Activated CD4-positive, alpha-beta T cell treated with anti-CD3 and anti-CD28 coated beads, Interleukin-10, Interleukin-2, amounts not matched to agents 100 ng/mL and 50 ng/mL, durations not matched to agents 16 hours and 8 hours (primary cell): ENCODE data around the gene SAFB2.

Experiments used
- DNase-seq: peaks from one replicate; pipeline ENCODE4 v3.0.0-alpha.2; 2020

The SAFB2 gene

DNA sequence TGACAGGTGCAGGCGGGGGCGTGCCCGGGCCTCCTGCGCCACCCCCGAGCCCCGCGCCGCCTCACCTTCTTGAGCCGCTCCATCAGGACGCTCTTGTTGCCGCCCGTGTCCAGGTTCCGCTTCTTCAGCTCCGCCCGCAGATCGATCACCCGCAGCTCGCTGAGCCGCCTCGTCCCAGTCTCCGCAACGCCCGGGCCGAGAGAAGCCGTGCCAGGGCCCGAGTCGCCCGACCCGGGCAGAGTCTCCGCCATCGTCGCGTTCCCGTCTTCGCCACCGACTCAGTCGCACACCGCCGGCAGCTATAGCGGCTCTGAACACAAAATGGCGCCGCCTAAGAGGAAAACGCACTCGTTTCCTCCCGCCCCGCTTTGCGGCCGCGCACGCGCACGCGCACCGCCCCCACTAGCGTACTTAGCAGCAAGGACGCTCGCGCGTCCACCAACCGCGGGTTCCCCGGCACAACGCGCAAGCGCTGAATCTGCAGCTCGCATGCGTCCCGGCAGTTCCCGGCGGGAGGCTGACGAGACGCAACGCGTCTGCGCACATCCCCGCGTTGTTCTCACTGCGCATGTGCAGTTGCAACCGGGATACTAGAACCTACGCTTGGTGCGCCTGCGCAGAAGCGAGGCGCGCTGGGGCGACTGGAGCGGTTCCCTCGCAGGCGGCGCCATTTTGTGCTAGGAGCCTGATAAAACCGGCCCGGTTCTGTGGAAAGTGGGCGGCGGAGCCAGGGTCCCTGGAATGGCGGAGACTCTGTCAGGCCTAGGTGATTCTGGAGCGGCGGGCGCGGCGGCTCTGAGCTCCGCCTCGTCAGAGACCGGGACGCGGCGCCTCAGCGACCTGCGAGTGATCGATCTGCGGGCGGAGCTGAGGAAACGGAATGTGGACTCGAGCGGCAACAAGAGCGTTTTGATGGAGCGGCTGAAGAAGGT lies at the start of gene SAFB2, which contains the start of gene SAFB:
SAFB2 (minus strand) TSS at position 312 of the 932 bp plus-strand sequence; CDS start at position 251, 61 bp downstream.
SAFB (plus strand) TSS at position 619 of the 932 bp plus-strand sequence; CDS start at position 742, 123 bp downstream.
- peak; percentile 100 for DNase-seq

DNA sequence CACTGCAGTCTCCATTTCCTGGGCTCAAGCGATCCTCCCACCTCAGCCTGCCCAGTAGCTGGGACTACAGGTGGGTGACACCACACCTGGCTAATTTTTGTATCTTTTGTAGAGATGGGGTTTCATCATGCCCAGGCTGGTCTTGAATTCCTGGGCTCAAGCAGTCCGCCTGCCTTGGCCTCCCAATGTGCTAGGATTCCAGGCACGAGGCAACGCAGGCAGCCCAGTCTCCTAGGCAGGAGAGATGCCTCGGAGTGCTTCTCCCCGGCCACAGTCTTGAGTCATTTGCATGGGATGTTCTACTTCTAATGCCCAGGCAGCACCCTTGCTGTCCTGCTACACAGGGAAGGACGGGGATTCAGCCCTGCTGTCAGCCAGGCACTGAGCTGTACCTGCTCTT lies 49.0 kb upstream of the SAFB2 start:
- no peak for DNase-seq

DNA sequence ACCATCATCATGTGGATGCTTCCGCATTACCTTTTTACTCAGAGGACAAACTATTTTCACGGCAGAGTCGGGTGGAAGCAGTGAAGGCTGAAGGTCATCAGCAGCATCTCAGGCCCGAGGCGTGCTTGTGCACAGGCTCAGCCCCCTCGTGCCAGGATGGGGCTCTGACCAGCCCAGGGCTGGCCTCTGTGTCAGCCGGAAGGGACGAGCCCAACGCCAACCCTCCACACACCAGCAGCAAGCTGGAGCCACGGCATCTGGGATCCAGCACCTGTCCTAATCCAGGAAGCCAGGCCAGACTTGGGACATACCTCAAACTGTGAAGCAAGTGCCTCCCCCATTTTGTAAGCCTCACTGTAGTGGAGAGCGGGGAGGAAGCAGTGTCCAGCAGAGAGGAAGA lies 46.6 kb upstream of the SAFB2 start:
- no peak for DNase-seq

DNA sequence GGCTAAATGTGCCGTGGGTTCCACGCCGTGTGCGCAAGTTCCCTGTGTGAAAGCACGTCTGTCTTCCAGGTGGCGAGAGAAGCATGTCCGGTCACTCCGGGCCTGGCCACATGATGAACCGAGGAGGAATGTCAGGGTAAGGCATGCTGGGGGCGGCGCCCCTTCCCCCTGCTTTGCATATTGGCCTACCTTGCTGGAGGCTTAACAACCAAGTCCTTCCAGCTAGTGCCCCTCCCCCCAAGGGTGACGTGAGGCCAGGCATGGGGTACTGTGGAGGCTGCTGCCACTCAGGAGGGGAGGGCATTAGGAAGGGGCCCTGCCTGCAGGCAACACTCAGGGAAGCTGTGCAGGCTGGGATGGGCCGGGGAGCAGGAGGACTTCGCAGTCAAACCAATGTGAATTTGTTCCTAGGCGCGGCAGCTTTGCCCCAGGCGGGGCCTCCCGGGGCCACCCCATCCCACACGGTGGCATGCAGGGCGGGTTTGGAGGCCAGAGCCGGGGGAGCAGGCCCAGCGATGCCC lies 45.2 kb upstream of the SAFB2 start:
- no peak for DNase-seq

DNA sequence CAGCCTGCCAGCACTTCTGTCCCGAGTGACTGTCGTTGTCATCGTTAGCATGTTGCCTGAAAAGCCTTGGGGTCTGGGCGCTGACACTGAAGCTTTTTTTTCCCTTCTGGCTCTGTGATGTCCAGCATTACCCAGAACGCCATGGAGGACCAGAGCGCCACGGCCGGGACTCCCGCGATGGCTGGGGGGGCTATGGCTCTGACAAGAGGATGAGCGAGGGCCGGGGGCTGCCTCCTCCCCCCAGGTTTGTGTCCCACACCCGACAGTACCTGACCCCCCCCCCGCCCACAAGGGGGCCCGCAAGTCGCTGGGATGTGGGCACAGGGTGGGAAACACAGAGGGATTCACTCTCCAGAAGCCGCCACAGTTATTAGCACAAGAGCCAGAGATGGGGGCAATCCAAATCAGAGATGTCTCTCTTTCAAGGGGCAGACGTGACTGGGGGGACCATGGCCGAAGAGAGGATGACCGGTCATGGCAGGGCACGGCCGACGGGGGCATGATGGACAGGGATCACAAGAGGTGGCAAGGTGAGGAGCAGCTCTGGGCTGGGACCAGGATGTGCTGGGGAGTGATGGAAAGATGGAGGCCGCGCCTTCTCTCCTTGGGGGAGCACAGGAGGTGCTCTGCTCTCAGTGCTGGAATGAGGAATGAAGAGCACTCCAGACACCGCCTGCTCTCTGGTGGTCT lies 44.5 kb upstream of the SAFB2 start:
- no peak for DNase-seq

DNA sequence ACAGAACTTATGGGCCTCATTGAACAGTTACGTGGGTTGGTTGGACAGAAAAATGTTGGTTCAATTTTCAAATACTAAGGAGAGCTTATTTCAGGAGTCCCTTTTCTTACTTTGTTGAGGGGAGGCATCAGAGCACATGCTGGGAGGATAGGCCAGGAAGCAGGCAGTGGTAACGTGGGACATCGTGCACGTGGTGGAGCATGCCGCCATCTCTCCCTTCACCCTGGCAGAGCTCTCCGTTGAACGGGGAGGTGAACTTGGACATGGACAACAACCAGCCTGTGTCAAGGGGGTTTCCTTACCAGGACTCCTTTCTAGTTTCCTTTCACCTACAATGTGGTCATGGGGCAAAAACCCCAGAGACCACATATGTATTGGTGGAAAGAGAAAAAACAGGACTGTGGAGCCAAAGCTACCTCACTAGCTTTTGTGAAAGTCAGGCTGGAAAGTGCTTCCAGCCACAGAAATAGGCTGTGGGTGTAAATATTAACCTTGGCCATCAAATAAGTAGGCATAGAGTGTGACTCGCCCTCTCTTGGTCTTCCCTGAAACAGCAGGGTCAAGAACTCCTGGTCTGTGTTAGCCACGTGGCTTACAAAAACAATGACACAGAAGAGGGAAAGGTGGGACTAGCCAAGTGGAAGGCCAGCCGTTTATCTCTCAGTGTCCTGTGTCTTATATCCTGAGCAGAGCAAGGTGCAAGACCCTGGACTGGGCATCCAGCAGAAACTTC lies 43.4 kb upstream of the SAFB2 start:
- no peak for DNase-seq

DNA sequence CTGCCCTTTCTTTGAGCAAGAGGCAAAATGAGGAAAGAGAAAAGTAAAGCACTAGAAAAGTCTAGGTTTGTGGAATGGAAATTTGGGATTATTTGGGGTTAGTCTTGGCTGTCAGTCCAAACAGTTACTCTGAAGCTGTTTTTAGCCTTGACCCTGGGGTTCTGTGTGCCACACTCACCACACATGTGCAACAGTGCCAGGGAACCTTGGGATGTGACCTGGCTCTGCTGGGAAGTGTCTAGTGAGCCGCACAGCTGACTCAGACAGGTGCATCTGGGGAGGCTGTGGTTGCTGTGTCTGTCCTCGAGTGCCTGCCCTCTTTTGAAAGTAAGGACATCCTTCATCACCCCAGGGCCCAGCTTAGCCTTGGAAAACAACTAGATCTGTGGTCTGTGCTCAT lies 41.9 kb upstream of the SAFB2 start:
- DNase-seq = no peak

DNA sequence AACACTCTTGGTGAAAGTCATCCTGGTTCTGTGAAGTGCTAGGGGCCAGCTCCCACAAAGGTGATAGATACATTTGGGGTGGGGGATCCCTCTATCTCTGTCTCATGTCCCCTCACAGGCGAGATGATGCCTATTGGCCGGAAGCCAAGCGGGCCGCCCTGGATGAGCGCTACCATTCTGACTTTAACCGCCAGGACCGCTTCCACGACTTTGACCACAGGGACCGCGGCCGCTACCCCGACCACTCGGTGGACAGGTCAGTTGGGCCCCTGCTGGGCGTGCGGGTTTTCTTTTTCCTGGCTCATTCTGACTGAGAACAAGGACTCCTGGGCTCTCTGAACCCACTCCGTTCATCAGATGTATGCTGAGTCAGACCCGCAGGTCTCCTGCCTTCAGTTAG lies 41.3 kb upstream of the SAFB2 start:
- no peak for DNase-seq

DNA sequence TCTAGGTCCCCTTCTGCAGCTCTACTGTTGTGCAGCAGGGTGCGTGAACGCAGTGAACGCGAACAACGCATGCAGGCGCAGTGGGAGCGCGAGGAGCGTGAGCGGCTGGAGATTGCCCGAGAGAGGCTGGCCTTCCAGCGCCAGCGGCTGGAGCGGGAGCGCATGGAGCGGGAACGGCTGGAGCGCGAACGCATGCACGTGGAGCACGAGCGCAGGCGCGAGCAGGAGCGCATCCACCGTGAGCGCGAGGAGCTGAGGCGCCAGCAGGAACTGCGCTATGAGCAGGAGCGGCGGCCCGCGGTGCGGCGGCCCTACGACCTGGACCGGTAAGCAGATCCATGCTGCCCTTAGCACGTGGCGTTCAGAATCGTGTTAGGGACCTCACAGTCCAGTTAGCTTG lies 38.9 kb upstream of the SAFB2 start:
- no peak for DNase-seq

DNA sequence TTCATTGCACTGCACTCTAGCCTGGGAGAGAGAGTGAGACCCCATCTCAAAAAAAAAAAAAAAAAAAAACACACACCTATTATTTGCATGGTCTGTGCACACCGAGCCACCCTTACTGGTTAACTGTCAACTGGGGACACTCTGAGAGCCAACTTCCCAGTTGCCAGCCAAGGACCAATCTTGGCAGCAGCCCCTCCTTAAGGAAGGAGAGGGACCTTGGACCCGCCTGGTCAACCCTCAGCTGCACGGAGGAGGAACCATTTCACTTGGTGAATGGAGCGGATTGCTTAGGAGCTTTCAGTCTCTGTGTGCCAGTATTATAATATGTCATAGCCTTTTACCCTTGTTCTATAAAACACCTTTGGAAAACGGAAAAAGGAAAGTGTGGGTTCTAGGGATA lies 32.8 kb upstream of the SAFB2 start:
- no peak for DNase-seq

DNA sequence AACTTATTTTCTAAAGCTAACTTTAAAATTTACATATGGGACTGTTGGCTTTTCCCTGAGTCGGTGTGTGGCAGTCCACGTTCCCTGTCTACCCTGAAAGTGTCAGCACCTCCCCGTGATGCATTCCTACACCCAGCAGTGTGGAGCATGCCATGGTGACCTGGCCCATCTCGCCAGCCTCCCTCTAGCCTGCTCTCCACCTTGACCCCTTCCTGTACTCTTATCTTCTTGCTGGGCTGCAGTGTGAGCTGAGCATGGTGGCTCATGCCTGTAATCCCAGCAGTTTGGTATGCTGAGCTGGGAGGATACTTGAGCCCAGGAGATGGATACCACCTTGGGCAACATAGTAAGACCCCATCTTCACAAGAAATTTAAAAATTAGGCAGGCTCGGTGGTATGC lies 32.4 kb upstream of the SAFB2 start:
- no peak for DNase-seq

DNA sequence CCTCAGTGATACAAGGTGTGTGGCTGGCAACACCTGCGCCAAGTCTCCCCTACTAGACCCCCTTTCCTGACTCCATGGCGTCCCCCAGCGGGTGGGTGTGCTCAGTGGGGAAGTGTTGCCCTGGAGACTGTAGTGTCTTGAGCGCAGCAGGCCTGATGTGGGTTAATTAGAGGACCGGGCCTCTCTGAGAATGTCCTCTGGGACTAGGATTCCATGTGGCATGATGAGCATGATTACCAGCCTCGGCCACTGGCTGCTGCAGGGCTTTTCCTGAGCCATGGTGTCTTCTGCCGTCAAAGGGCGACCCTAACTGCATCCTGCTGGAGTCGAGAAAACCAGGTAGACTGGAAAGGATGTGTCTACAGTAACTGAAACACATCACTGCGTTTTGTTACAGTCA lies 29.7 kb upstream of the SAFB2 start:
- DNase-seq = no peak

DNA sequence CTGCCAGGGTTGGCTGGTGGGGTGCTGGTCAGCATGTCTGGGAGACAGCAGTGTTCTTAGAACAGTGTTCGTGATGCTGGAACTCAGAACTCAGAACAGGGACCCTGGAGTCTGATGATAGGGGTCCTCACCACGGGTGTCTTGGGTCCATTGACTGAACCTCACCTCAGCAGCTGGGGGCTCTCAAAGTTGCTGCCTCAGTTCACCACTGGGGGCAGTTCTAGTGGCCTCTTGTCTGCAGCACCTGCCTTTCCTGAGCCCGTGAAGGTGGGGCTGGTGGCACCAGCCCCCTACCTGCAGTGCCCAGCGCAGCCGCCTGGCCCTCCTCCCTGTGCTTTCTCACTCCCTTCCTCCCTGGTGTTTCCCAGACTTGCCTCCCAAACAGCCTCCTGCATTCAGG lies 28.8 kb upstream of the SAFB2 start:
- no peak for DNase-seq

DNA sequence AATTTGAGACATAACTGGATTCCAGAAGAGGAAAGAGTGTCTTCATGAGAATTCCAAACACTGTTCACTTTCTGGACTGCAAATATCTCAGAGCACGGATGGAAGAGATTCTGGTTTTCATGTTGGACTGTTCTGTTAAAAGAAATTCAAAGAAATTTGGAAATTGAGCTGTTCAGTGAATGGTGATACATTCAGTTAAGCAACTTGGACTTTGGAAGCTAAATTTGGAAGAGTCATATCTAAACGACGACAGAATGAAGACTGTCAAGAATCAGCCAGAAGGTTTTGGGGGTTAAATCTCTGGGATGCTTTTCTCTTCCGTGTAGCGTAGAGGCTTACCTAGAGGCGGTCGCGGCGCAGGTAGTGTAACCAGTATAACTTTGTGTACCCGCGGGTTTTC lies 25.9 kb upstream of the SAFB2 start:
- no peak for DNase-seq

DNA sequence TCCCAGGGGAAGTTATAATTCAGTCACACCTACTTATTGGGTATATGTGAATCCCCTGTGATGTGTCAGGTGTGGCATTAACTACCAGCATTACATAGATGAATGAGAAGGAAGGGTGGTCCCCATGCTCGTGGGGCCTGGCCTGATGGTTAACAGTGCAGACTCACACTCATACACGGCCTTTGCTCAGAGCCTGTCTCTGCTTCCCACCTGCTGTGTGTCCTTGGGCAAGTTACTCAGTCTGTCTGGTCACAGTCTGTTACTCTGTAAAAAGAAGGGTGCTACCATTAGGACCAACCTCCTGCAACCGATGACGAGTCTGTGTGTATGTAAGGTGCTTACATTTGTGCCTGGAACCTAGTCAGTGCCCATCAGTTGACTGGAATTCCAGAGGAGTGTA lies 24.1 kb upstream of the SAFB2 start:
- no peak for DNase-seq

DNA sequence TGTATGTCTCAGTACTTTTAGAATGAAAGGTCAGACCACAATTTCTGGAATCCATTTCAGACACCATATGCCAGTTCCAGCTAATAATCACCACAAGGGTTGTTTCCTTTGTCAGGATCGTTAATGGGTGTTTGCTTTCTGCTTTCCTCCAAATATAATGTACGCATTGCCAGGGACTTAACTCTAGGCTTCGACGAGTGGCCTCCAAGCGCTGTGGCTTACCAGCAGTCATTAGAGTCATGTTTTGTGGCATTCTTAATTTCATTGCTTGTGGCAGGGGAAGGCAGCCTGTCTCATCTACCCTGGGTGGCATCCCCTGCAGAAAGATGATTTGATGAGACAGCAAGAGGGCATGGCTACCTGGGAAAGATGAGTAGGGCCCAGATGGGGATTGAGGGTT lies 22.8 kb upstream of the SAFB2 start:
- DNase-seq = no peak

DNA sequence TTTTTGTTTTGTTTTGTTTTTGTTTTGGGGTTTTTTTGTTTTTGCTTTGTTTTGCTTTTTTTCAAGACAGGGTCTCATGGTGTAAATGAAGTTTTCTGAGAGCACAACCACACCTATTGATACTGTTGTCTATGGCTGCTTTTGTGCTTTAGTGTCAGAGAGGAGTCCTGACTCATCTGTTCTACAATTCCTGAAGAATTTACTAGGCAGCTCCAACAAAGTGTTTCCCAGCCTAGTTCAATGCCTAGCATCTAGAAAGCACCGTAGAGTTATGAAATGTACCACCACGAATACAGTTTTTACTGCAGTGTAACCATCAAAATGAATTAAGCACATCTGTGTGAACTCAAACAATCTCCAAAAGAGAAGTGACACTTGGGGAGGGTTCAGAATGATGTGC lies 21.5 kb upstream of the SAFB2 start:
- no peak for DNase-seq

DNA sequence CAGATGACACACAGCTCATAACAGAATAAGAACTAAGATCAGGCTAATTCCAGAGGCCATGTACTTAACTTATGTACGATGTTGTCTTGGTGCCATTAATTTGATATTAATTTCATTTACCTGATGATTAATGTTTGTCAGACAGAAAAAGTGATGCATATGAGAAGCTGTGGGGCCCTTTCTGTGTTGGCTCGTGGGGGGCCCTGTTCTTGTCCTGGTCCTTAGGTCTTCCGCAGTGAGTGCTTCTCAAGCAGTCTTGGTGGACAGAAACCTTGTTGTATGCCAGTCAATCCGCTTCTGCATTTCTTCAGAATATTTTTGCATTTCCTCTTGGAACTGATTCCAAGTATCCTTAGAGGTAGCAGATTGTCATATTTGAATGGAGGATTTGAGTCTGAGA lies 20.5 kb upstream of the SAFB2 start:
- DNase-seq = no peak

DNA sequence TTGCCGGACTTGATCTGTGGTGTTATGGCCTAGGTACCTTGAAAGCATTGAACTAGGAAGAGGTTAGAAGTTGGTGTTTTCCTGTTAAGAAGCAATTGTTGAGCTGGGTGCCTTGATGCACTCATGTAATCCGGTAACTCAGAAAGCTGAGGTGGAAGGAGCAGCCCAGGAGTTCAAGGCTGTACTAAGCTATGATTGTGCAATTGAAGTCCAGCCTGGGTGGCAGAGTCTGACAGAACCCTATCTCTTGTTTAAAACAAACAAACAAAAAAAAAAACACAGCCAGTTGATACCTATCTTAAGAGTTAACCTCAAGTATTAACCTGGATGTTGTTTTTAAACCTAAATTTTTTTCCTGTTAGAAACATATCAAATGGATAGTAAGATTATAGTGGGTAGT lies 19.6 kb upstream of the SAFB2 start:
- no peak for DNase-seq

DNA sequence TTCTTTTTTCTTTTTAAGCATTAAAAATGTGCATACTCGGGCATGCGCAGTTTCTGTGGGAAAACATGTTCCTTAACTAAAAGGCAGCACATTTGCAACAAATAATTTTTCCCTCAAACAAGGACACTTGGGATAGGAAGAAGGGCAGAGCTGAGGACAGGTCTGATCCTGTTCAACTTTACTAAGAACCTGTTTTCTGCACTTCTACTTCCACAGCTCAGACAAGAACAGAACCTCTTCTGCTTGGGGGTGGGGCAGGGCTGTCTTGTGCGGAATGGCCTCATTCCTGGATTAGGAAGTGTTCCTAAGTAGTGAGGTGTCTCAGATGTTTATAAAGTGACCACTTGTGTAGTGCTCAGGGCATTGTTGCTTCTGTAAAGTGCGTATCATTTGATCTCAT lies 18.6 kb upstream of the SAFB2 start:
- no peak for DNase-seq

DNA sequence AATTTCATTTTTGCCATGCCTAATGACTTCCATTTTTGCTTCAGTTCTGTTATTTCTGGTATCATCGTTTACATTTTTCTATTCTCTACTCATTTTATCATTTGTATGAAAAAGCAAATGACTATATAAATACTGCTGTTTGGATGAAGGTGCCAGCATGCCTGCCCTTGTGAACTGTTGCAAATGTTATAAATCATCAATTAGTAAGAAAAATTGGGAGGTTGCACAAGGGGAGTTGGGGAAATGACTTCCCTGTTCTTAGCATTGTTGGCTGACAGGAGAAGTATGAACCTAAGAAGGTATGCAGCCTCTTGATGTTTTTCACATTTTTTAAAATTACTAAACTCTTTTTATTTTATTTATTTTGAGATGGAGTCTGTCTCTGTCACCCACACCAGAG lies 15.4 kb upstream of the SAFB2 start:
- no peak for DNase-seq

DNA sequence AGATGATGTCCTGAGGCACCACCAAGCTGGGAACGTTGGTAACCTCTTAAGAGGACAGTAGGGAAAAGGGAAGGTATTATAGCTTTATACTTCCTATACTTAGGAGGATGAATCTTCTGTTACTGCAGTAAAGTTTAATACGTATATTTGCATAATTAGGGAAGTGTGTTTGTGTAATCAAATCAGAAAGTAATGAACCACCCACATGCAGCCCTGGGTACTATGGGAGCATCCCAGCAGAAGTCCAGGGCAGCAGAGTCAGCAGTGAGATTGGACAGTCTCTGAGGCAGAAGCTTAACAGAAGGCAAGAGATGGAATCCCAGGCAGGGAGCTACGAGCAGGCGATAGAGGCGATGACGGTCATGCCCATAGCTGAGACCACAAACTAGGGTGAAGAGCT lies 12.9 kb upstream of the SAFB2 start:
- no peak for DNase-seq

DNA sequence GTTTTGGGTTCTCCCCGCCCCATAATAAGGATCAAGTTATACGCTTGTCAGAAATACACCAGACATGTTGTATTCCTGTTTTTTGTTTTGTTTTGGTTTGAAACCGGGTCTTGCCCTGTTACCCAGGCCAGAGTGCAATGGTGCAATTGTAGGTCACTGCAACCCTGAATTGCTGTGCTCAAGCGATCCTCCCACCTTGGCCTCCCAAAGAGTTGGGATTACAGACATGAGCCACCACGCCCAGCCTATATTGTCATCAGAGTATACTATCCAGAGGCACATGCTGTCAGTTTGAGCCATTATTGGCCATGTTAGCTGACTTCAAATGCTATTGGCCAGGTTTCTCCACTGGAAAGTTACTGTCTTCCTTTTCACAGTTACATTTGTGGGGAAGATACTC lies 10.1 kb upstream of the SAFB2 start:
- no peak for DNase-seq
